Lung (tissue), 12 donors: ENCODE results near the gene PPP2R5B. TPM values are rescaled to one million over a fixed set of nuclear protein-coding genes. Genes with fewer than 3 reads are reported as not detected.
A peak's percentile ranks its signal among the peaks of the same experiment; 100 is the strongest.

Source experiments
- ATAC-seq: fragments of 200-7000 bp; cut with Tn5 transposase; one replicate; pipeline ENCODE4 v1.9.1; 2020; ENCODE audit warnings: moderate number of reproducible peaks; ENCODE audit not compliant: insufficient read depth, low FRiP score
- DNase-seq, 3 donors: peaks; one replicate each; pipeline ENCODE4 v3.0.0-alpha.2; 2013 to 2017
- H3K27ac ChIP-seq, 2 donors: one replicate each; pipeline ENCODE4 v1.5.1; 2013; ENCODE audit warnings: mild to moderate bottlenecking in 2 of 2, moderate library complexity in 2 of 2, control low read depth in 1 of 2, inconsistent platforms in 1 of 2, low read depth in 1 of 2, low read length in 1 of 2
- H3K27me3 ChIP-seq, 3 donors: one replicate each; pipeline ENCODE4 v1.5.1; 2013; ENCODE audit warnings: low read length in 2 of 3; ENCODE audit not compliant: control insufficient read depth in 3 of 3, insufficient read depth in 3 of 3
- H3K36me3 ChIP-seq, 4 donors: one replicate each; pipeline ENCODE4 v1.5.1; 2013; ENCODE audit warnings: low read length in 4 of 4, mild to moderate bottlenecking in 1 of 4, moderate library complexity in 1 of 4; ENCODE audit not compliant: control insufficient read depth in 4 of 4, insufficient read depth in 4 of 4
- H3K4me1 ChIP-seq, 5 donors: one replicate each; pipeline ENCODE4 v1.5.1; 2013; ENCODE audit warnings: low read length in 5 of 5, mild to moderate bottlenecking in 2 of 5, moderate library complexity in 1 of 5; ENCODE audit not compliant: control insufficient read depth in 5 of 5, insufficient read depth in 5 of 5
- H3K4me3 ChIP-seq: one replicate; pipeline ENCODE4 v1.5.1; 2013; ENCODE audit warnings: mild to moderate bottlenecking, control low read depth, moderate library complexity
- H3K9ac ChIP-seq, 2 donors: one replicate each; pipeline ENCODE4 v1.5.1; 2013; ENCODE audit warnings: low read length in 2 of 2, control low read depth in 1 of 2; ENCODE audit not compliant: insufficient read depth in 1 of 2
- H3K9me3 ChIP-seq, 4 donors: one replicate each; pipeline ENCODE4 v1.5.1; 2013; ENCODE audit warnings: low read length in 3 of 4, mild to moderate bottlenecking in 1 of 4, moderate library complexity in 1 of 4; ENCODE audit not compliant: control insufficient read depth in 4 of 4, insufficient read depth in 3 of 4
- CTCF ChIP-seq: IDR thresholded peaks from 2 replicates; pipeline ENCODE4 v1.5.1; 2012; ENCODE audit warnings: mild to moderate bottlenecking; ENCODE audit errors: control extremely low read depth, extremely low read depth
- WGBS, 2 donors: extraction: QIAGEN DNeasy Blood & Tissue Kit; methylation state at CpG; one replicate each; pipeline ENCODE4 v1.1.7; 2013; 5-methylcytosine and 5-hydroxymethylcytosine counted together
- polyA plus RNA-seq, 2 donors: library from polyadenylated mRNA; stranded (reverse); fragments of 200-250 nt; gene quantifications; one replicate each; pipeline ENCODE4 v1.2.1, GENCODE V29; 2013
- total RNA-seq, 2 donors: library from RNA; depleted of rRNA in 1 of 2; stranded (reverse); fragments of >200 nt in 1 of 2; gene quantifications; one replicate each; pipeline ENCODE4 v1.2.1, GENCODE V29; 2014 to 2021
- donor health status: control.
- donor health status: control.
- donor health status: Bipolar disorder and iron deficiency.
- donor health status: healthy.
- donor health status: DM: yes; HTN: yes; CAD: no.

The PPP2R5B gene
- total and polyA plus RNA-seq, 4 donors, result 9.8 to 27.8 (median 17.3) TPM

- Histone ChIP-seq H3K36me3 (peaks cover 0 to 29% (median 5%) of the 10 kb centered on the region in 4 donors), H3K4me3 (peak overlapping the region; percentile 80), H3K9ac (peak overlapping the region; percentile 84 to 94), H3K4me1 (peaks cover 3 to 29% (median 9%) of the 10 kb centered on the region in 5 donors), H3K27me3 (no peaks in the 10 kb centered on the region), H3K27ac (peak overlapping the region; percentile 65 to 87), H3K9me3 (no peaks in the 10 kb centered on the region)
- no peak for TF ChIP-seq CTCF
- peak; percentile 32 to 49 (median 43) for DNase-seq
- peak; percentile 35 for ATAC-seq
- 7 to 12% methylated on average over 23 of the region's 23 CpGs for WGBS, 2 donors
Measured at GRCh38 chr11:64916040-64916774, 8.3 kb upstream of the PPP2R5B start.

- Histone ChIP-seq H3K4me1 (peaks cover 3 to 29% (median 9%) of the 10 kb centered on the region in 5 donors), H3K4me3 (peak within 1 kb of the TSS; percentile 80), H3K36me3 (peaks cover 0 to 21% (median 1%) of the 10 kb centered on the region in 4 donors), H3K27me3 (no peaks in the 10 kb centered on the region), H3K27ac (peak within 1 kb of the TSS; percentile 83 to 87), H3K9me3 (no peaks in the 10 kb centered on the region), H3K9ac (peak within 1 kb of the TSS; percentile 92 to 94)
- DNase-seq (peak; percentile 99 to 100 (median 100)), ATAC-seq (peak; percentile 100)
- TF ChIP-seq CTCF, result peak; percentile 21
- 1% methylated on average over 57 of the region's 57 CpGs for WGBS, 2 donors
Measured at GRCh38 chr11:64916775-64917662, 7.5 kb upstream of the PPP2R5B start, which contains the start of gene ATG2A. TSS of gene ATG2A (minus strand) at chr11:64917209. CDS start at chr11:64917135, 74 bp downstream.

- DNase-seq, result no peak
- Histone ChIP-seq H3K27me3 (no peaks in the 10 kb centered on the region), H3K4me3 (peak overlapping the region; percentile 17), H3K27ac (peak overlapping the region; percentile 78 to 83), H3K4me1 (peaks cover 3 to 29% (median 9%) of the 10 kb centered on the region in 5 donors), H3K36me3 (peaks cover 0 to 17% (median 1%) of the 10 kb centered on the region in 4 donors), H3K9ac (peak overlapping the region; percentile 38 to 92), H3K9me3 (no peaks in the 10 kb centered on the region)
- 11 to 23% methylated on average over 6 of the region's 6 CpGs for WGBS, 2 donors
- TF ChIP-seq CTCF, result no peak
- no peak for ATAC-seq
Measured at GRCh38 chr11:64917663-64917995, 6.9 kb upstream of the PPP2R5B start.
